HG02885 (cell line): ENCODE measurements around the gene S100PBP.
A peak's percentile ranks its signal among the peaks of the same experiment; 100 is the strongest.
"Not testable (repeated sequence)": the region's sequence is repeated elsewhere in the genome, so short reads cannot be mapped to it uniquely, and the experiment has no call there.

Experiments
- ATAC-seq: cut with Tn5 transposase; IDR thresholded peaks from one replicate; pipeline ENCODE4 v1.9.1; 2021; ENCODE audit warnings: mild to moderate bottlenecking; ENCODE audit not compliant: unreplicated experiment, poor library complexity

Gene S100PBP

DNA sequence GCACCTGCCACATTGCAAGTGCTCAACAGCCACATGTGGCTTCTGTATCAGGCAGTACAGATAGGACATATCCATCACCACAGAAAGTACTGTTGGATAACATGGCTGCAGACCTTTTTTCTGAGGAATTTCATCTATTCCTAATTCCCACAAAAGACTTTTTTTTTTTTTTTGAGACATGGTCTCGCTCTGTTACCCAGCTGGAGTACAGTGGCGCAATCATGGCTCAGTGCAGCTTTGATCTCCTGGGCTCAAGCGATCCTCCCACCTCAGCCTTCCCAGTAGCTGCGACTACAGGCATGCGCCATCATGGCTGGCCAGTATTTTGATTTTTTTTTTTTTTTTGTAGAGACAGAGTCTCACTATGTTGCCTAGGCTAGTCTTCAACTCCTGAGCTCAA is 33.6 kb upstream of the S100PBP start:
- no peak for ATAC-seq

DNA sequence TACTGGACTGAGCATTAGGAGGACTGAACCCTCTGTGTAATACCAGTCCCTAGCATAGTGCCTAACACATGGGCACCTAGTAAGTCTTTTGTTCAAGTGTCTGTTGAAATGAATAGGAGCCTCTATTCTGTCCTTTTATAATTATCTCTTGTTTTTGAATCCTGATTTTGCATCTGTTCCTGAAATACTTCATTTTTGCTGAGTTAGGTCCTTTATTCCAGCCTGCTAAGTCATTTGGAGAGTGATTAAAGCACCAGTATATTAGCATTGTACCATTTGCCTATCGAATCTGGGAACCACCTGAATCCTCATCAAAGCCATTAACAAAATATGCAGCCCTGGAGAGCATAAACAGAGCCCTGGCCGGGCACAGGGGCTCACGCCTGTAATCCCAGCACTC is 32.6 kb upstream of the S100PBP start:
- no peak for ATAC-seq

DNA sequence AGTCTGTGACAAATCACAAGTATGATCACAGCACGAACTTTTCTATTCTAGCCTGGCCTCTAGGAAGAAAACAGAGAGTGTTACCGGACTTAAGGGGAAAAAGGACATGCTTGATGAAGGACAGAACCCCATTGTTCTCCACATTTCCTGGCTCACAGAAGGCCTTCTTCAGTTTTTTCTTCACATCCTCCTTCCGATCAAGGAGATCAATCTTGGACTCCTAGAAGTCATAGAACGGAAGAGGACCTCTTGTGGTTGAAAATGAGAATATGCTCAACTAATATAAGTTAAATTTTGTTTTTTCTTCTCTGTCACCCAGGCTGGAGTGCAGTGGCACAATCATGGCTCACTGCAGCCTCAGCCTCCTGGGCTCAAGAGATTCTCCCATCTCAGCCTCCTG is 30.6 kb upstream of the S100PBP start:
- no peak for ATAC-seq

DNA sequence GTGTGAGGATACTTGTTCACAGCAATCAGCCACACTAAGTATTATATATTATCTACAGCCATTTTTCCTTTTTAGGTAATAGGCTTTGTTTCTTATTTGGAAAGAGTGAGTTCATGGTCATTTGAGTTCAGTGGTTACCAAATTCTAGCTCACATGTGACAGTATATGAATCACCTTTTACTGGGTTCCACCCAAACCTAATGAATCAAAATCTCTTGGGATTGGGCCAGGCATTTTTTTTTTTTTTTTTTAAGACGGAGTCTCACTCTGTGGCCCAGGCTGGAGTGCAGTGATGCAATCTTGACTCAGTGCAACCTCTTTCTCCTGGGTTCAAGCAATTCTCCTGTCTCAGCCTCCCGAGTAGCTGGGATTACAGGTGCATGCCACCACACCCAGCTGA is 28.1 kb upstream of the S100PBP start:
- ATAC-seq: not testable (repeated sequence)

DNA sequence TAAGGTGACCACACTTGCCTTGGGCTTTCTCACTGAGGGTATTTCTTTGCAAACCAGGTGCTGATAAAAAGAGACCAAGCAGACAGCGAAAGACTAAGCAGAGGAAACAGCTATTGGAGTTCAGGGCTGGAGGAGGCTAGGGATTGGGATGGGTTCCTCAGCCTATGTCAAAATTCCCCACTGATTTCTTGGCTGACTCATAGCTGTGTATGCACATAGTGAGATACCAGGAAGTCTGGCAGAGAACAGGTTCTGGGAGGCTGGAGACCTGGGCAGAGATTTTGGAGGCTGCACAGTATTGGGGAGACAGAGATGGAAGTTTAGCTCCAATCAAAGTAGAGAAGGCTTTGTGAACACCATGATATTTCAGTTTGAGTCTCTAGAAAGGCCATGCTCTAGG is 25.6 kb upstream of the S100PBP start:
- no peak for ATAC-seq

DNA sequence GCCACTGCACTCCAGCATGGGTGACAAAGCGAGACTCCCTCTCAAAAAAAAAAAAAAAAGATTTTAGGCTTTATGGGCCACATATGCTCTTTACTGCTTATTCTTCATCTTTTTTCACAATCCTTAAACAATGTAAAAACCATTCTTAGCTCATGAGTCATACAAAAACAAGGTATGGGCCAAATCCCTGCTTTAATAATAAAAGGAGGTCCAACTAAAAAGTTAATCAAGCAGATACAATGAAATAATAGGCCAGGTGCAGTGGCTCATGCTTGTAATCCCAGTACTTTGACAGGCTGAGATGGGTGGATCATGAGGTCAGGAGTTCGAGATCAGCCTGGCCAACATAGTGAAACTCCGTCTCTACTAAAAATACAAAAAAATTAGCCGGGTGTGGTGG is 21.7 kb upstream of the S100PBP start:
- ATAC-seq: not testable (repeated sequence)

DNA sequence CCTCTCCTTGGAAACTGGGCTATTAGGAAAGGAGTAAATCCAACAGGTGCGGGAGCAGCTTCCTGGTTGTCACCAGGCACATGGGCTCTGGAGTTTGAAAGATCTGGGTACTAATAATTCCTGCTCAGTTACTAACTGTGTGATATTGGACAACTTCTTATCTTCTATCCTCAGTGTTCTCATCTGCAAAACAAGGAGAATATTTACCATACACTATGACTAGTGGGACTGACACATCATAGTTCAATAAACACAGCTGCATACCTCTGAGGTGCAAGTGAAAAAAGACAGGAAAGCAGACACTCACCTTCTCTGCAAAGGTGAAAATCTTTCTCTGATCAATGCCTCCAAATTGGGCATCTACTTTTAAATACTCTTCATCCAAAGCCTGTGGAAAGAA is 20.0 kb upstream of the S100PBP start:
- no peak for ATAC-seq

DNA sequence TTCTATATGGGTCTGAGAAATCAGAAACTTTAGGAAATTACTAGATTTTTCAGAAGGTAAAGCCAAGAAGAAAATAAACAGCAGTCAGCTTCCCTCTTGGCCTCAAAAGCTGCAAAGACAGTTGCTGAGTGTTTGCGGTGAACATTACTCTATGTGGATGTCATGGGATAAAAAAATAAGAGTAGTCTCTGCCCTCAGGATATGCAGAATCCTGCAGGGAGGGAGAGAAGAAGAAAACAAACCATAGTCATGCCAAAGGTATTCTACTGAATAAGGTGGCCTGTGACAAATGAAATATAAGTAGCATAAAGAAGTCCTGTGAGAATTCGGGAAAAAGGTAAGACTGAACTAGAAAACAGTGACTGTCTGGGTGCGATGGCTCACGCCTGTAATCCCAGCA is 19.3 kb upstream of the S100PBP start:
- no peak for ATAC-seq

DNA sequence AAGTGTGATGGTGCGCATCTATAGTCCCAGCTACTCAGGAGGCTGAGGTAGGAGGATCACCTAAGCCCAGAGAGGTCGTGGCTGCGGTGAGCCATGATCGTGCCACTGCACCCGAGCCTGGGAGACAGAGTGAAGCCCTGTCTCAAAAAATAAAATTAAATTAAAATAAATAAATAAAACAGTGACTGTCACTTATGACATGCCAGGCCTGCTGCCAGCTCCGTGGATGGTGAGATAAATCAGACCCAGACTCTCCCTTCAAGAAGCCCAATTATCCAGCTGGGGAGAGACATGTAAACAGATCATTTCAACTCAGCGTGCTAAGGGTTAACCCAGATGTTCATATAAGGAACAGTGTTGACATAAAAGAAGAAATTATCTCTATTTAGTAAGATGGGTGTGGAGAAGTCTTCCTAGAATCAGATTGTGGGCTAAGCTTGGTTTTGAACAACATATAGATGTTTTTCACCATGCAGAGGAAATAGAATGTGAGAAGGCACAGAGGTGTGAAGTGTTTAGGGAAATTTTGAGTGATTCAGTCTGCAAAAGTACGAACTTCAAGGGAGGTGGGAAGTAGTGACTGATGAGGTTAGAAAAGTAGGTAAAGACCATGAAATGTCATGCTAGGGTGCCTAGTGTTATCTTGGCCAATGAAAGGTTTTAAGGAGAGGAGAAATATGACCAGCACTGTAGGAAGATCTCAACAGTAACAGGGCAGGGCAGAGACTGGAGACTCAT is 18.6 kb upstream of the S100PBP start:
- ATAC-seq: no peak

DNA sequence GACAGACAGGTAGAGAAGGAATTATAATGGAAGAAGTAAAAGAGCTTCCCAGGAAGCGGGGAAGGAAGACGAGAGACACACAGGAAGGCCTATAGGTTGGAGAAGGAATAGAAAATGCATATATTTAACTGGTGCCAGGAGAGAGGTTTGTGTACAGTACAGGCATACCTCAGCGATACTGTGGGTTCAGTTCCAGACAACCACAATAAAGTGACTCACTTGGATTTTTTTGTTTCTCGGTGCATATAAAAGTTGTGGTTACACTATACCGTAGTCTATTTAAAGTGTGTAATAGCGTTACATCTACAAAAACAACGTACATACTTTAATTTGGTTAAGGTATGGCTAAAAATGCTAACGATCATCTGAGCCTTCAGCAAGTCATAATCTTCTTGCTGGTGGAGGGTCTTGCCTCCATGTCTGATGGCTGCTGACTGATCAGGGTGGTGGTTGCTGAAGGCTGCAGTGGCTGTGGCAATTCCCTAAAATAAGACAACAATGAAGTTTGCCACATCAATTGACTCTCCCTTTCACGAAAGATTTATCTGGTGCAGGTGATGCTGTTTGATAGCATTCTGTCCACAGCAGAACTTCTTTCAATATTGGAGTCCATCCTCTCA is 16.2 kb upstream of the S100PBP start:
- no peak for ATAC-seq

DNA sequence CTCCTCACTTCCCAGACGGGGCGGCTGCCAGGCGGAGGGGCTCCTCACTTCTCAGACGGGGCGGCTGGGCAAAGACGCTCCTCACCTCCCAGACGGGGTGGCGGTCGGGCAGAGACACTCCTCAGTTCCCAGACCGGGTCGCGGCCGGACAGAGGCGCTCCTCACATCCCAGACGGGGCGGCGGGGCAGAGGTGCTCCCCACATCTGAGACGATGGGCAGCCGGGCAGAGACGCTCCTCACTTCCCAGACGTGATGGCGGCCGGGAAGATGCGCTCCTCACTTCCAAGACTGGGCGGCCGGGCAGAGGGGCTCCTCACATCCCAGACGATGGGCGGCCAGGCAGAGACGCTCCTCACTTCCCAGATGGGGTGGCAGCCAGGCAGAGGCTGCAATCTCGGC is 13.0 kb upstream of the S100PBP start:
- ATAC-seq: not testable (repeated sequence)

DNA sequence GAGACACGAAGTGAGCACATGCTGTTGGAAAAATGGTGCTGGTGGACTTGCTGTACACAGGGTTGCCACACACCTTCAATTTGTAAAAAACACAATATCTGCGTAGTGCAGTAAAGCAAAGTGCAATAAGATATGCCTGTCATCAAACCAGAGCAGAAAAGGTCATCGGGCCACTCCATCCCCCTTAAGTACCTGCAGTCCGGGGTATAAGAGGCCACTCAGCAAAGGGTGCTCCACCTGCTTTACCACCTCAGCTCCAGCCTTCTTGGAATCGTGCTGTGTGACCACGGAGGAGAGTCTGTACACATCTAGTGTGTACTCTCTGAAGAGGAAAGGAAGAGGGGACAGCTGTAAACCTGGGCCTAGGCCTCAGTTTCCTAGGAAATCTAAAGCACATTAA is 11.2 kb upstream of the S100PBP start:
- ATAC-seq: no peak

DNA sequence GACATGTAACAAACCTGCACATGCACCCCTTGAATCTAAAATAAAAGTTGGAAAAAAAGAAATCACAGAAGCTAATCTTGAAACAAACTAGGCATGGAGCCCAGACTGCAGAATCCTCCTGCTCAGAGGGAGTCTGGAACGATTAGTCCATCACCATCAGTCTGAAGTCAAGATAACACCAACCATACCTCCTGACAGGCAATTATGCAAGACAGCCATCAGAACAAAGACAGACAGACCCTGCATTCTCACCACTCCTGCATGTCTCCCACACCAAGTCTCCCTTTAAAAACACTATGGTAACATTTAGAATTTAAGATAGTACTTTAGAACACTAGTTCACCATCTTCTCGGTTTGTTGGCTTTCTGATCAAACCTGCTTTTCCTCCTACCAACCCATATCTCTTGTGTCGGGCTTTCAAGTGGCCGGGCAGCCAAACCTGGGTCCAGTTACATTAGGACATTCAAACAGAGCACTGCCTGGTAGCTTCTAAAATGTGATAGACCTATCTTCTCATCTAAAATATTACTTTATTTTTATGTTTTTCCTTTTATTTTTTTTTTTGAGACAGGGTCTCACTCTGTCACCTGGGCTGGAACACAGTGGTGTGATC is 10.4 kb upstream of the S100PBP start:
- no peak for ATAC-seq

DNA sequence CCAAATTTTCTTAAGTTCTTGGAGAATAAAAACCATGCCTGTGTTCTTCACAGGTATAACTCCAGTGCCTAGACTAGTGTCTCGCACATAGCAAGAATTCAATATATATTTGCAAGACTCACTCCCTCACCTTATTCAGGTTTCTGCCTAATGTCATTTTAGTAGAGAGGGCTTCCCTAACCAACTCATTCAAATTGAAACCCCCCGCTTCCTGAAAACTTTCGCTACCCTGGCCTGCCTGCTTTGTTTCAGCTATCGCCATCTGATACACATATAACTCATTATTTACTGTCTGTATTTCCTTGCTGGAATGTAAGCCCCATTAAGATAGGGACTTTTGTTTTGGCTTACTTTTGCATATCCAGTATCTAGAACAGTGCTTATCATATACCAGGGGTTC is 8.9 kb upstream of the S100PBP start:
- no peak for ATAC-seq

DNA sequence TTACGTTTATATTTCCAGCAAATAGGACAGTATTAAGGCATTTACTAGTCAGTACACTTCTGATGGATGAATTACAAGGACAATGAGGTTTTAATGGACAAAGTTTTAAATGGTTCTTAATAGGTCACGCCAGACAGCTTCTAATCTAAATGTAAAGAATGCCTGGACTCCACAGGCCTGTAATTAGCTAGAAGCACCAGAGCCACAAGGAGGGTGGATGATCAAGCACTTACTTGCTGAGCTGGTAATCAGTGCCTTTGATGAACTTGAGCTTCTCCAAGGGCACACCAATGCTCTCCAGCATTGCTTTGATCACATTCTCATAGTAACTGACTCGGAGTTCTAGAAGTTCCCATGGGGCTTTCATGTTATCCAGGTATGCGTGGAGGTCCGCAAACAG is 7.1 kb upstream of the S100PBP start:
- no peak for ATAC-seq

DNA sequence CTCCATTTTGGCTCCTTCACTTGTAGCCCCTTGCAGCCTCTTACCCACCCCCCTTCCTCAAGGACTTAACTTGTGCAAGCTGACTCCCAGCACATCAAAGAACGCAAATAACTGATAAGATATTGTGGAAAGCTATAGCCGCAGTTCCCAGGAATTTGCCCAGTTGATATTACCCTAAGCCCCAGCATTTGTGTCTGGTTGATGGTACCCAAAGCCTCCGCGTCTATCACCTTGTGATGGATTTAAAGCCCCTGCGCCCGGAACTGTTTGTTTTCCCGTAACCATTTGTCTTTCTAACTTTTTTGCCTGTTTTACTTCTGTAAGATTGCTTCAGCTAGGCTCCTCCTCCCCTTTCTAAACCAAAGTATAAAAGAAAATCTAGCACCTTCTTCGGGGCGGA is 6.2 kb upstream of the S100PBP start:
- no peak for ATAC-seq

DNA sequence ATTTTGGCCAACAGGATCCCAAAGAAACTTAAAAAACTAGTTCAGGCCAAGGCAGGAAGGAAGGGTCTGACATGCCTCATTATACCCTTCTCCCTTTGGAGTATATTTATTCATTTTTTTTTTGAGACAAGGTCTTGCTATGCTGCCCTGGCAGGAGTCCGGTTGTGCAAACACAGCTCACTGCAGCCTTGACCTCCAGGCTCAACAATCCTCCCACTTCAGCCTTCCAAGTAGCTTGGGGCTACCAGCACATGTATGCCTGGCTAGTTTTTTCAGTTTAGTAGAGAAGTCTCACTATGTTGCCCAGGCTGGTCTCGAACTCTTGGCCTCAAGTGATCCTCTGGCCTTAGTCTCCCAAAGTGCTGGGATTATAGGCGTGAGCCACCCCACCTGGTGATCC is 5.5 kb upstream of the S100PBP start:
- ATAC-seq: no peak

DNA sequence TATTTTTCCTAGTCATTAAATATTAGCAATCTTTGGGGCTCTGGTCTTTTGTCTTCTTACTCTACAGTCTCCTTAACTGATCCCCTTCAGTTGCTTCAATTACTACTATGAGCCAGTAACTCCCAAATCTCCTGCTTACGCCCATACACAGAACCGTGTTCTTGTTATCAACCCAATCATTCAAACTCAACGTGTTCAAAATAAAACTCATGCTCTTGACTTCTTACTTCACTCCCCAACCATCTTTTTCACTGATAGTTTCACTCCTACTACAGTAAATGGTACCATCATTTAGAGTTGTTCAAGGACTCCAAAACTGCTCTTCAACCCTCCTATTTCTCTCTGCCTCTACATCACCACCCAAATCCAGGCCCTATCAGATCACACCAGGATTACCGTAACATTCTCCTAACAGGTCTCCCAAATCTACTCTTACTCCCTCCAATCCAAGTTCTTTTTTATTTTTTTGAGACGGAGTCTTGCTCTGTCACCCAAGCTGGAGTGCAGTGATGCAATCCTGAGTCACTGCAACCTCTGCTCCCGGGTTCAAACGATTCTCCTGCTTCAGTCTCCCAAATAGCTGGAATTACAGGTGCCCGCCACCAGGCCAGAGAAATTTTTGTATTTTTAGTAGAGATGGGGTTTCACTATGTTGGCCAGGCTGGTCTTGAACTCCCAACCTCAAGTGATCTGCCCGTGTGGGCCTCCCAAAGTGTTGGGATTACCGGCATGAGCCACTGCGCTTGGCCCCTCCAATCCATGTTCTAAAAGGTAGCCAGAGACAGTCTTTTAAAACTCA is 3.3 kb upstream of the S100PBP start:
- no peak for ATAC-seq

DNA sequence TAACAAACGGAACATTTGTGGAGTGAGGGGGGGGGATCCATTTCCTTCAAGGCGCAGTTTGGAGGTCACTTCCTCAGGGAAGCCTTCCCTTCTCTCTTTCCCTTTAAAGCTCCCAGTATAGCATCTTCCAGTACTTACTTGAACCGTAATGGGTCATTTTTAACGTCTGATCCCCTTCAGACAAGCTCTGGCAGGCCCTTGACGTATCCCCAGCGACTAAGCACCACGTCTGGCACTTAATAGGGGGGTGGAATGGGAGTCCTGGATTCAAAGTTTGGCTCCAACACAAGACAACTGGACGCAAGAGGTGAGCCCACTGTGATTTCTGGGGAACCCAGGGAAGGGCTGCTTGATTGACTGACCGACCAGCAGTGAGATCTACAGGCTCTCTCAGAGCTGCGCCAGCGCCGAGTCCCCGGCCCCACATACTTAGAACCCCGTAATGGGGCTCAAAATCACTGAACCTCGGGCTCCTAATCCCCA is 736 bp upstream of the S100PBP start:
- ATAC-seq: no peak

DNA sequence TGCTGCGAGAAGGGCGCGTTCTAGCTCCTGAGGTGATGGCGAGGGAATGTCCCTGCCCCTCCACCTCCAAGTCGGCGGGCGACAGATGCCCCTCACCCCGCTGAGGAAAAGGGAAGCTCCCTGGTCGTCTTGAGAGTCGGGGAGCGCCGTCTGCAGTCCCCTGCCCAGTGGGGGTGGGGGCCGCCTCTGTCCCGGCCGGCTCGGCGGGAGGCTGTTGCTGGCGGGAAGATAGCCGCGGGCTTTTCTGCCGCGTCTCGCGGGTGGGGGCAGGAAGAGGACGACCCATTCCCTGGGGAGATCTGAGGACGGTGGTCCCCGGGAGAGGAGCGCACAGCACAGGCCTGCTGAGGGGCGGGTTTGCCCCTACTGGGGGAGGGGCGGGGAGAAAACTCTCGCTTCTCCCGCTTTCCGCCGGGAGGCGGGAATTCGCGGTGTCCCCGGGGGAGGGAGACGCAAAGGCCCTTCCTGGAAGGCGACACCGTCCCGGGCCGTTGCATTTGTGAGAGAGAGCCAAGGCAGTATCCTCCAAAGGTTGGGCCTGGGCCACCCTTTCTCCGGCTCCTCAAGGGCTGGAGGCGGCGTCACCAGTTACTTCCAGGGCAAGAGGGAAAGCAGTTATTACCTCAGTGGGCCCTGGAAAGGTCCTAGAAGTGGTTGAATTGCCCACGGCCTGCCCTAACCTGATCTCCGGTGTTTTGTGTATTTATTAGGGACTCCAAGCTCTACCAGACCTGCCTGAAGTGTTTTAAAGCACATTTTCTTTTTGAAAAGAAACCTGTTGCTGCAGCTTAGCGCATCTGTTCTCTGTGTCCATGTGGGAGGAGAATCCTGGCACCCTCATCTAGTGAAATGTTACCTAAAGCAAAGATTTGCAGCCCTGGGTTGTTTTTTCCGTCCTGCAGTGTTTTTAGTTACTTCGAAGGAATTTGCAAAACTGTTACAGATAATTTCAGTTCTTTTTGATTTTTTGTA is 648 bp downstream of the S100PBP start:
- ATAC-seq: peak; percentile 13
